Suprapubic skin (tissue), 3 donors: ENCODE results near the gene DCAF10.

Experiments
- CTCF ChIP-seq, 2 donors: fragments of 200-600 bp in 1 of 2; fragments of 450-650 bp in 1 of 2; sonication (generic) in 1 of 2; IDR thresholded peaks; one replicate each; pipeline ENCODE4 v1.5.1; 2016 to 2019; ENCODE audit warnings: antibody characterized with exemption in 2 of 2, mild to moderate bottlenecking in 1 of 2, moderate library complexity in 1 of 2
- POLR2A ChIP-seq, 2 donors: fragments of 450-650 bp; IDR thresholded peaks; one replicate each; pipeline ENCODE4 v1.6.1; 2017; ENCODE audit warnings: antibody characterized with exemption in 2 of 2, mild to moderate bottlenecking in 2 of 2, moderate library complexity in 2 of 2

DNA sequence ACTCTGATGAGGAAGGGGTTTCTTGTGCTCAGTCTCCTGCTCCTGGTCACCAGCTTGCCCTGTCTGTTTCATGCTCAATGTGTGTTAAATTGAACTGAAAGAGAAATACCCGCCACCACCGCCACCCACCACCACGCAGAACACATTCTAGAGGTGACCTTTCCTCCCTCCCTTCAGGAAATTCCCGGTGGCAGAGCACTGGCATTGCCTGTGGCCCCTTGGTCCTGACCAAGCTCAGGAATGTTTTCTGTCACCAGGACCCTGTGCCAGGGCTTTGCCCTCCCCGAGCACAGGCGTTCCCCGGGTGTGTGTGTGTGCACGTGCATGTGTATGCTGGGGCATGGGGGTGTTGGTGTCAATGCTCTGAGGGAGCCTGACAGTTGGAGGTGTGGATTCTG lies 113.6 kb downstream of the DCAF10 start:
- no peak for TF ChIP-seq CTCF (IDR thresholded peaks at IDR 0.05)
- no peak for TF ChIP-seq POLR2A (IDR thresholded peaks at IDR 0.05)
